ENCODE measurements around the gene GJC2.

- TF ChIP-seq, protein P1, sequence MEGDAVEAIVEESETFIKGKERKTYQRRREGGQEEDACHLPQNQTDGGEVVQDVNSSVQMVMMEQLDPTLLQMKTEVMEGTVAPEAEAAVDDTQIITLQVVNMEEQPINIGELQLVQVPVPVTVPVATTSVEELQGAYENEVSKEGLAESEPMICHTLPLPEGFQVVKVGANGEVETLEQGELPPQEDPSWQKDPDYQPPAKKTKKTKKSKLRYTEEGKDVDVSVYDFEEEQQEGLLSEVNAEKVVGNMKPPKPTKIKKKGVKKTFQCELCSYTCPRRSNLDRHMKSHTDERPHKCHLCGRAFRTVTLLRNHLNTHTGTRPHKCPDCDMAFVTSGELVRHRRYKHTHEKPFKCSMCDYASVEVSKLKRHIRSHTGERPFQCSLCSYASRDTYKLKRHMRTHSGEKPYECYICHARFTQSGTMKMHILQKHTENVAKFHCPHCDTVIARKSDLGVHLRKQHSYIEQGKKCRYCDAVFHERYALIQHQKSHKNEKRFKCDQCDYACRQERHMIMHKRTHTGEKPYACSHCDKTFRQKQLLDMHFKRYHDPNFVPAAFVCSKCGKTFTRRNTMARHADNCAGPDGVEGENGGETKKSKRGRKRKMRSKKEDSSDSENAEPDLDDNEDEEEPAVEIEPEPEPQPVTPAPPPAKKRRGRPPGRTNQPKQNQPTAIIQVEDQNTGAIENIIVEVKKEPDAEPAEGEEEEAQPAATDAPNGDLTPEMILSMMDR (conservative IDR thresholded peaks at IDR 0.05; ENCODE audit: low read length): no peak
- TF ChIP-seq EZH2phosphoT487 (IDR thresholded peaks at IDR 0.05; ENCODE audit: borderline replicate concordance): no peak
Observed at GRCh38 chr1:228158151-228159007, 8.6 kb downstream of the GJC2 start.
